GM23338 (cell line): Measurements from ENCODE around the gene EXOC3. TPM values are rescaled to one million over a fixed set of nuclear protein-coding genes. Genes with fewer than 3 reads are reported as not detected.
"Not testable (repeated sequence)": the region's sequence is repeated elsewhere in the genome, so short reads cannot be mapped to it uniquely, and the experiment has no call there.

Experiments
- ATAC-seq: fragments of 200-7000 bp; cut with Tn5 transposase; 3 replicates; pipeline ENCODE4 v1.9.1; 2020
- DNase-seq: peaks from one replicate; pipeline ENCODE4 v3.0.0-alpha.2; 2015; ENCODE audit warnings: low spot score
- H2AFZ ChIP-seq: fragments of 200-600 bp; sonication (generic); 2 replicates; pipeline ENCODE4 v1.8.0; 2016; ENCODE audit warnings: antibody characterized with exemption, mild to moderate bottlenecking, moderate library complexity
- H3F3A ChIP-seq: fragments of 200-600 bp; sonication (generic); replicated peaks from 2 replicates; pipeline ENCODE4 v1.8.0; 2017; ENCODE audit warnings: antibody characterized with exemption, mixed run types, low read depth
- H3K27ac ChIP-seq: fragments of 200-600 bp; sonication (generic); 2 replicates; pipeline ENCODE4 v1.6.1; 2016; ENCODE audit warnings: low read depth
- H3K27me3 ChIP-seq: fragments of 200-600 bp; sonication (generic); 2 replicates; pipeline ENCODE4 v1.8.0; 2016; ENCODE audit warnings: mild to moderate bottlenecking, mixed run types, moderate library complexity; ENCODE audit not compliant: insufficient read depth
- H3K36me3 ChIP-seq: fragments of 200-600 bp; sonication (generic); 2 replicates; pipeline ENCODE4 v1.8.0; 2016; ENCODE audit warnings: mild to moderate bottlenecking; ENCODE audit not compliant: insufficient read depth
- H3K4me1 ChIP-seq: fragments of 200-600 bp; sonication (generic); 2 replicates; pipeline ENCODE4 v1.8.0; 2016; ENCODE audit warnings: mild to moderate bottlenecking, moderate library complexity; ENCODE audit not compliant: insufficient read depth
- H3K4me2 ChIP-seq: fragments of 200-600 bp; sonication (generic); 2 replicates; pipeline ENCODE4 v1.7.1; 2017; ENCODE audit warnings: mixed run types
- H3K4me3 ChIP-seq: fragments of 200-600 bp; sonication (generic); 2 replicates; pipeline ENCODE4 v1.6.1; 2016; ENCODE audit warnings: mixed run types
- H3K79me2 ChIP-seq: fragments of 200-600 bp; sonication (generic); replicated peaks from 2 replicates; pipeline ENCODE4 v1.8.0; 2017; ENCODE audit warnings: mild to moderate bottlenecking; ENCODE audit not compliant: insufficient read depth
- H3K9me2 ChIP-seq: fragments of 200-600 bp; sonication (generic); 2 replicates; pipeline ENCODE4 v1.8.0; 2017; ENCODE audit not compliant: insufficient read depth
- H4K20me1 ChIP-seq: fragments of 200-600 bp; sonication (generic); replicated peaks from 2 replicates; pipeline ENCODE4 v1.8.0; 2017; ENCODE audit warnings: mild to moderate bottlenecking; ENCODE audit not compliant: insufficient read depth
- H3K27ac Mint-ChIP-seq: 2 replicates; pipeline ENCODE4 v1.8.0; 2020; ENCODE audit warnings: inconsistent platforms, mild to moderate bottlenecking, moderate library complexity, mixed read lengths
- H3K27me3 Mint-ChIP-seq: 3 replicates; pipeline ENCODE4 v1.8.0; 2022; ENCODE audit warnings: low read depth, mild to moderate bottlenecking, moderate library complexity, mixed read lengths, inconsistent platforms; ENCODE audit not compliant: insufficient read depth, poor library complexity
- H3K36me3 Mint-ChIP-seq: 3 replicates; pipeline ENCODE4 v1.8.0; 2021; ENCODE audit warnings: low read depth, mild to moderate bottlenecking, inconsistent platforms, moderate library complexity, mixed read lengths
- H3K4me1 Mint-ChIP-seq: 3 replicates; pipeline ENCODE4 v1.8.0; 2020; ENCODE audit warnings: mild to moderate bottlenecking, inconsistent platforms, mixed read lengths
- H3K4me3 Mint-ChIP-seq: 3 replicates; pipeline ENCODE4 v1.8.0; 2021; ENCODE audit warnings: moderate library complexity, mild to moderate bottlenecking, inconsistent platforms, mixed read lengths
- H3K9me3 Mint-ChIP-seq: 3 replicates; pipeline ENCODE4 v1.8.0; 2020; ENCODE audit warnings: moderate library complexity, mild to moderate bottlenecking, inconsistent platforms, mixed read lengths
- EZH2 ChIP-seq: fragments of 200-600 bp; sonication (generic); IDR thresholded peaks from one replicate; pipeline ENCODE4 v1.8.0; 2017; ENCODE audit warnings: antibody characterized with exemption, mild to moderate bottlenecking, low read depth; ENCODE audit not compliant: unreplicated experiment
- POLR2AphosphoS5 ChIP-seq: IDR thresholded peaks from 2 replicates; pipeline ENCODE4 v1.6.1; 2016; ENCODE audit warnings: antibody characterized with exemption, low read depth
- ZNF114 ChIP-seq: fragments of 250-450 bp; sonication (Bioruptor Pico); IDR thresholded peaks from 2 replicates; pipeline ENCODE4 v1.5.0; 2020; ENCODE audit warnings: mild to moderate bottlenecking, moderate library complexity
- polyA plus RNA-seq: library from polyadenylated mRNA; unstranded; fragments of >200 nt; fragmentation: Nextera tagmentation; extraction: Ambion mirVana; gene quantifications from 2 replicates; pipeline ENCODE4 v1.2.1, GENCODE V29; 2016
- total RNA-seq: library from RNA; depleted of rRNA; stranded (reverse); fragments of >200 nt; shearing (Covaris generic); gene quantifications from 2 replicates; pipeline ENCODE4 v1.2.3, GENCODE V29; 2014
- TF ChIP-seq, protein P1 (sequence below), 2 experiments: fragments of 200-600 bp in 1 of 2; sonication (generic) in 1 of 2; conservative IDR thresholded peaks; 2 replicates each; pipeline versions ENCODE4 v1.5.1 to v1.6.1; 2016 to 2017; ENCODE audit warnings: antibody characterized with exemption in 2 of 2, low read depth in 2 of 2, mild to moderate bottlenecking in 2 of 2, moderate library complexity in 1 of 2

The EXOC3 gene
- total and polyA plus RNA-seq, 2 experiments from 2014 or later: 13.4 to 31.6 TPM

DNA sequence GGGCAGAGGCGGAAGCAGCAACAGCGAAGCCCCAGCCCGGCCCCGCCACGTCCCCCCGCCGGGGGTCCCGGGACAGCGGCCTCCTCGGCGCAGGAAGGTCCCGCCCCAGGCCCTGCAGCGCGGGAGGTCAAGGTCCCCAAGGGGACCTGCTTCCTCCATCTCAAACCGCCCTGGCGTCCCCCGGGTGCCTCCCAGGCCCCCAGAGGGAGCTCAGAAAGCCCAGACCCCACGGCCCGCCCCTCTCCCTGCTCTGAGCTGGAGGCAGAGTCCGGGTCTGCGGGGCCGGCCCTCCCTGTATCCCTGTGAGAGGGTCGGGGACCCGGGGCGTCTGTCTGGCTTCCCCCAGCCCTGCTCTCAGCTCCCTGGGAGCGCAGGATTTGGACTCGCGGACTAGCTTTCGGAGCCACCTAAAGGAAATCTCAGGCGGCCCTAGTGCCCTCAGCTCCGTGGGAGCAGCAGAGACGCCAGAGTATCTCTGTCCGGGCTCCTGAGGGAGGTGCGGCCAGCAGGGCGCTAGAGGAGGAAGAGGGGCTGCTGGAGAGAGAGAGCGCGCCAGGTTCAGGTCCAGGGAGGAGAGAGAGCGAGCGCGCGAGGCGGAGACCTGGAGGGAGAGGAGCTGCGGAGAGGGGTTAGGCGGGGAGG is 30.7 kb downstream of the EXOC3 start:
- peak overlapping the region; percentile 66; the same call in 1 of the 2 replicates for H2AFZ ChIP-seq
- Mint-ChIP-seq H3K4me1 (peaks cover 8% of the 10 kb centered on the region; the same call in 2 of the 3 replicates), H3K27ac (no peak overlapping the region), H3K36me3 (no peaks in the 10 kb centered on the region), H3K27me3 (peaks cover 40% of the 10 kb centered on the region), H3K9me3 (no peaks in the 10 kb centered on the region), H3K4me3 (peak overlapping the region; percentile 69)
- no peaks in the 10 kb centered on the region for H3K79me2 ChIP-seq
- peak; percentile 28 for ATAC-seq
- peaks cover 9% of the 10 kb centered on the region; the same call in 1 of the 2 replicates for H4K20me1 ChIP-seq
- TF ChIP-seq ZNF114 (CRISPR knock-in tag) (no peak), EZH2 (peak; percentile 76)
- DNase-seq: peak; percentile 70
- peak overlapping the region; percentile 96 for H3K4me2 ChIP-seq
- H3K4me1 ChIP-seq: no peaks in the 10 kb centered on the region
- peak overlapping the region; percentile 85 for H3K4me3 ChIP-seq
- no peaks in the 10 kb centered on the region for H3K9me2 ChIP-seq
- no peaks in the 10 kb centered on the region for H3F3A ChIP-seq
- H3K27me3 ChIP-seq: peaks cover 34% of the 10 kb centered on the region
- no peak overlapping the region for H3K27ac ChIP-seq
- H3K36me3 ChIP-seq: no peaks in the 10 kb centered on the region

DNA sequence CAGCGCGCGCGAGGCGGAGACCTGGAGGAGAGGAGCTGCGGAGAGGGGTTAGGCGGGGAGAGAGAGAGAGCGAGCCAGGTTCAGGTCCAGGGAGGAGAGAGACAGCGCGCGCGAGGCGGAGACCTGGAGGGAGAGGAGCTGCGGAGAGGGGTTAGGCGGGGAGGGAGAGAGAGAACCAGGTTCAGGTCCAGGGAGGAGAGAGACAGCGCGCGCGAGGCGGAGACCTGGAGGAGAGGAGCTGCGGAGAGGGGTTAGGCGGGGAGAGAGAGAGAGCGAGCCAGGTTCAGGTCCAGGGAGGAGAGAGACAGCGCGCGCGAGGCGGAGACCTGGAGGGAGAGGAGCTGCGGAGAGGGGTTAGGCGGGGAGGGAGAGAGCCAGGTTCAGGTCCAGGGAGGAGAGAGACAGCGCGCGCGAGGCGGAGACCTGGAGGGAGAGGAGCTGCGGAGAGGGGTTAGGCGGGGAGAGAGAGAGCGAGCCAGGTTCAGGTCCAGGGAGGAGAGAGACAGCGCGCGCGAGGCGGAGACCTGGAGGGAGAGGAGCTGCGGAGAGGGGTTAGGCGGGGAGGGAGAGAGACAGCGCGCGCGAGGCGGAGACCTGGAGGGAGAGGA is 31.4 kb downstream of the EXOC3 start:
- H3K27me3 ChIP-seq: peaks cover 34% of the 10 kb centered on the region
- H3K27ac Mint-ChIP-seq, H3F3A ChIP-seq, H3K27ac ChIP-seq, H3K4me1 ChIP-seq, H3K36me3 Mint-ChIP-seq, H3K9me2 ChIP-seq, H3K79me2 ChIP-seq, ATAC-seq, H3K4me1 Mint-ChIP-seq, H3K36me3 ChIP-seq, H3K9me3 Mint-ChIP-seq, H2AFZ ChIP-seq, H4K20me1 ChIP-seq, DNase-seq: not testable (repeated sequence)
- Mint-ChIP-seq H3K27me3 (peaks cover 35% of the 10 kb centered on the region), H3K4me3 (peak overlapping the region; percentile 69; the same call in 2 of the 3 replicates)
- H3K4me2 ChIP-seq: peak overlapping the region; percentile 96
- H3K4me3 ChIP-seq: peak overlapping the region; percentile 85

DNA sequence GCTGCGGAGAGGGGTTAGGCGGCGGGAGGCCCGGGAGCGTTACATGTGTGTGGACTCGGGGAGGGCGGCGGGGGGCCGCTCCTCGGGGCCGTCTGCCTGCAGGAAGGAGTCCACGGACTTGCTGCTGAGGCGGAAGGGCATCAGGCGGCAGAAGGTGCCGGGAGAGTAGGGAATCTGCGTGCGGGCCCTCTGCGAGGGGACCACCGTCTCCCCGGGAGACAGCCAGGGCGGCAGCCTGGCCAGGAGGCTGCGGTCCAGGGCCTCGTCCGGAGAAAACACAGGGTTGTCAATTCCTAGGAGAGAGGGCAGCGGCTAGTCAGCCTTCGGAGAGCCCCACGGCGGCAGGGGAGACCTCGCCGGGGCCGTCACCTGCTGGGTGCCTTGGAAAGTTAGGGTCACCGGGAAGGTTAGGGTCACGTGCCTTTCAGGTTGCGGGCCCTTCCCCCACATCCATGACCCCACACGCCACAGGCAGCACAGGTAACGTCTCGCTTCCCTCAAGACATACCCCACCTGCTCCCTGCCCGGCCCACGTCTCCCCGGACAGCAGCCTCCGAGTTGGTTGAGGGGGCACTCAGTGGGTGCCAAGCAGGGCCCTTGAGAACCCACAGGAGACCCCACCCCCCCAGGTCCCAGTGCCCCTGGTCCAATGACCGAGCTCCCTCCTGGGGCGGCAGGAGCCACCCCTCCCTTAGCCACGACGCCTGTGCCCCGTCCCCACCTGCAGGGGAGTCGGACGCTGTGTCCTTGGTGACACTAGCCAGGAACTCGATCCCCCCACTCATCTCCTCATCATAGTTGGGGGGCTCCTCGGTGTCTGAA is 32.1 kb downstream of the EXOC3 start:
- Mint-ChIP-seq H3K27me3 (peaks cover 35% of the 10 kb centered on the region), H3K4me3 (peak overlapping the region; percentile 65), H3K27ac (no peak overlapping the region), H3K4me1 (peaks cover 8% of the 10 kb centered on the region; the same call in 2 of the 3 replicates), H3K9me3 (no peaks in the 10 kb centered on the region), H3K36me3 (no peaks in the 10 kb centered on the region)
- H3K4me3 ChIP-seq: peak overlapping the region; percentile 85
- no peaks in the 10 kb centered on the region for H3K36me3 ChIP-seq
- no peak overlapping the region for H3K27ac ChIP-seq
- no peaks in the 10 kb centered on the region for H3K79me2 ChIP-seq
- DNase-seq (no peak), ATAC-seq (no peak)
- no peaks in the 10 kb centered on the region for H3K4me1 ChIP-seq
- peaks cover 9% of the 10 kb centered on the region; the same call in 1 of the 2 replicates for H4K20me1 ChIP-seq
- H3K9me2 ChIP-seq: no peaks in the 10 kb centered on the region
- H3K4me2 ChIP-seq: peak overlapping the region; percentile 83
- H2AFZ ChIP-seq: no peak overlapping the region
- TF ChIP-seq EZH2 (peak; percentile 33), POLR2AphosphoS5 (no peak)
- TF ChIP-seq, protein P1, sequence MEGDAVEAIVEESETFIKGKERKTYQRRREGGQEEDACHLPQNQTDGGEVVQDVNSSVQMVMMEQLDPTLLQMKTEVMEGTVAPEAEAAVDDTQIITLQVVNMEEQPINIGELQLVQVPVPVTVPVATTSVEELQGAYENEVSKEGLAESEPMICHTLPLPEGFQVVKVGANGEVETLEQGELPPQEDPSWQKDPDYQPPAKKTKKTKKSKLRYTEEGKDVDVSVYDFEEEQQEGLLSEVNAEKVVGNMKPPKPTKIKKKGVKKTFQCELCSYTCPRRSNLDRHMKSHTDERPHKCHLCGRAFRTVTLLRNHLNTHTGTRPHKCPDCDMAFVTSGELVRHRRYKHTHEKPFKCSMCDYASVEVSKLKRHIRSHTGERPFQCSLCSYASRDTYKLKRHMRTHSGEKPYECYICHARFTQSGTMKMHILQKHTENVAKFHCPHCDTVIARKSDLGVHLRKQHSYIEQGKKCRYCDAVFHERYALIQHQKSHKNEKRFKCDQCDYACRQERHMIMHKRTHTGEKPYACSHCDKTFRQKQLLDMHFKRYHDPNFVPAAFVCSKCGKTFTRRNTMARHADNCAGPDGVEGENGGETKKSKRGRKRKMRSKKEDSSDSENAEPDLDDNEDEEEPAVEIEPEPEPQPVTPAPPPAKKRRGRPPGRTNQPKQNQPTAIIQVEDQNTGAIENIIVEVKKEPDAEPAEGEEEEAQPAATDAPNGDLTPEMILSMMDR (conservative IDR thresholded peaks at IDR 0.05; ENCODE audit: low read depth in 2 of 2): no peak
- H3F3A ChIP-seq: no peaks in the 10 kb centered on the region
- peaks cover 34% of the 10 kb centered on the region for H3K27me3 ChIP-seq
